ENCODE measurements around the gene GAA.

Gene GAA

DNA sequence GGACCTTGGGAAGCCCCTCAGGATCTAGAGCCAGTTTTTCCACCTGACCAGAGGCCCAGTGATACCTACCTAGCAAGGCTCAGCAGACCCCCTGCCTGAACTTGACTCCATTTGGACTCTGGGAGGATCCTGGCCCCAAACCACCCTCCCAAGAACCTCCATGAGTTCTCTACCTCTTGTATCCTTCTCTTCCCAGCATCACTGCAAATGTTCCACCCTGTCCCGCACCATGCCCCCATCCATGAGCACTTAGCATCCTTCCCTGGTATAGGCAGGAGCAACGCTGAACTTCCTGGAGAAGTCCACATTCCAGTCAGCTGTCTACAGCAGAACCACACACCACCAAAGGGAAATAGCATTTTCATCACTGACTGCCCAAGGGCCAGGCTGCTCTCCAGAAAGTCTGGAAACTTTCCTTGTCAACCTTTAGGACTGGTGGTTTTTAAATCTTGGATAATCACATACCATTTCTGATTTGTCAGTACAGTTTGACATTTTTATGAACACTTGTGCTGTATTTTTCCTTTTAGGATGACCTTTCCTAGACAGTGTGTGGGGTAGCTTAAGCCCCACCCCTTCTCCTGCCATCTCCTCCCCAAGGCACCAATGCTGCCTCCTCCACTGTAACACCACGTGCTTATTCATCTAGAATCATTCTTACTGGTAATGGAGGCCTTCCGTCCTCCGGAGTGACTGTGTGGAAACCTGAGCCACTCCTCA, 31.7 kb downstream of the GAA start:
- H3K4me3 ChIP-seq (ENCODE audit: low read depth, low read length), result no peak overlapping the region
- TF ChIP-seq, protein P1, sequence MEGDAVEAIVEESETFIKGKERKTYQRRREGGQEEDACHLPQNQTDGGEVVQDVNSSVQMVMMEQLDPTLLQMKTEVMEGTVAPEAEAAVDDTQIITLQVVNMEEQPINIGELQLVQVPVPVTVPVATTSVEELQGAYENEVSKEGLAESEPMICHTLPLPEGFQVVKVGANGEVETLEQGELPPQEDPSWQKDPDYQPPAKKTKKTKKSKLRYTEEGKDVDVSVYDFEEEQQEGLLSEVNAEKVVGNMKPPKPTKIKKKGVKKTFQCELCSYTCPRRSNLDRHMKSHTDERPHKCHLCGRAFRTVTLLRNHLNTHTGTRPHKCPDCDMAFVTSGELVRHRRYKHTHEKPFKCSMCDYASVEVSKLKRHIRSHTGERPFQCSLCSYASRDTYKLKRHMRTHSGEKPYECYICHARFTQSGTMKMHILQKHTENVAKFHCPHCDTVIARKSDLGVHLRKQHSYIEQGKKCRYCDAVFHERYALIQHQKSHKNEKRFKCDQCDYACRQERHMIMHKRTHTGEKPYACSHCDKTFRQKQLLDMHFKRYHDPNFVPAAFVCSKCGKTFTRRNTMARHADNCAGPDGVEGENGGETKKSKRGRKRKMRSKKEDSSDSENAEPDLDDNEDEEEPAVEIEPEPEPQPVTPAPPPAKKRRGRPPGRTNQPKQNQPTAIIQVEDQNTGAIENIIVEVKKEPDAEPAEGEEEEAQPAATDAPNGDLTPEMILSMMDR (IDR thresholded peaks at IDR 0.05; ENCODE audit: insufficient read depth, low read depth, low read length, missing control alignments), result no peak
- no peak for DNase-seq (ENCODE audit: low read depth)

DNA sequence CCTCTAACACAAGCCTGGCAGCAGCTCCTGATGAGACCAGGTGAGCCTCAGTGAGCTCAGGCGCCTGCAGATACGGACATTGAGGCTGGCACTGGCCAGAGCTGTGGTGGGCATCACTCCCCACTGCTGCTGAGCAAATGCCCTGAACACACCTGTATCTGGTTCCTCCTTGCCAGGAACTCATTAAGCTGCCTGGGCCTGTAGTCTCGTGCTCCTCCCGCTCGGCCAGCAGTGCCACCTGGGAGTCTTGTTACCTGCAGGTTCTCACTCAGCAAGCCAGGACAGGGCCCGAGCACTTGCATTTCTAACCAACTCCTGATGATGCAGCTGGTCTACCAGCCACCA, 32.2 kb downstream of the GAA start:
- DNase-seq (ENCODE audit: low read depth), result no peak
- H3K4me3 ChIP-seq (ENCODE audit: low read depth, low read length), result no peak overlapping the region
- TF ChIP-seq, protein P1 (IDR thresholded peaks at IDR 0.05; ENCODE audit: insufficient read depth, low read depth, low read length, missing control alignments), result no peak

DNA sequence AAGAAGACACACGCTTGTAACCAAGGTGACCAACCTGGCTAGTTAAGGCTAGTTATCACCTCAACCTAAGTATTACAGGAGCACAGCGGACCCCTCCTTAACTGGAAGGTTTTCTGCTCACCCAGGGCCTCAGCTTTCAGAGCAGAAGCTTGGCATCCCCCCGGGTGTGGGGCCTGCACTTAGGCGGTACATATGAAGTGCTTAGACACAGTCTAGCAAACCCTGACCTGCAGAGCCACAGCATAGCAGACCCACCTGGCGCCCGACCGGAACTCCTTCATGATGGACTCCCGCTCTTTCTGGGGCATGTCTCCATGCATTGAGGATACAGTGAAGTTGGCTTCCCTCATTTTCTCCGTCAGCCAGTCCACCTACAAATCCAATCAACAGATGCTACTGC, 35.8 kb downstream of the GAA start:
- H3K4me3 ChIP-seq (ENCODE audit: low read depth, low read length), result no peak overlapping the region
- TF ChIP-seq, protein P1 (IDR thresholded peaks at IDR 0.05; ENCODE audit: insufficient read depth, low read depth, low read length, missing control alignments), result no peak
- no peak for DNase-seq (ENCODE audit: low read depth)

DNA sequence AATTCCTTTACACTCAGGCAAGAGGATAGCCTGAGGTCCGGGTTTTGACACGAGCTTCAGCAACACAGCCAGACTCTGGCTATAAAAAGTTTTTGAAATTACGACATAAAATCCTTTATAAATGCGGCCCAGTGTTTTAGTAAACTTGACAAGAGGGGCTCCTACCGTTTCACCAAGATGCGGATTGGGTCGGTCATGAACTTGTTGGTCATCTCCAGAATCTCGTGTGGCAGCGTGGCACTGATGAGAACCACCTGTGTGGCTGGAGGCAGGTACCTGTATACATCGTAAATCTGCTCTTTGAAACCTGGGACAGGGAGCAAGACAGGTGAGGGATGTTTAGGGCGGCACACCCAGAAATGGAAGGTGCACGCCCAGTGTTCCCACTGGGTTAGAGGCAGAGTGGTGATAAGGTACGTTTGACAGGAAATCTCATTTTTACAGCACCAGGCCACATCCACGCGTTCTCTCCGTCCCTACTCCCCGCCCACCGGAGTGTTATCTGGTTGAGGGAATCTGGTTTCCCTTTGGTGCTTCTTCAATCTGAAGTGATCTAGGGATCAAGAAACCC, 37.6 kb downstream of the GAA start:
- no peak overlapping the region for H3K4me3 ChIP-seq (ENCODE audit: low read depth, low read length)

DNA sequence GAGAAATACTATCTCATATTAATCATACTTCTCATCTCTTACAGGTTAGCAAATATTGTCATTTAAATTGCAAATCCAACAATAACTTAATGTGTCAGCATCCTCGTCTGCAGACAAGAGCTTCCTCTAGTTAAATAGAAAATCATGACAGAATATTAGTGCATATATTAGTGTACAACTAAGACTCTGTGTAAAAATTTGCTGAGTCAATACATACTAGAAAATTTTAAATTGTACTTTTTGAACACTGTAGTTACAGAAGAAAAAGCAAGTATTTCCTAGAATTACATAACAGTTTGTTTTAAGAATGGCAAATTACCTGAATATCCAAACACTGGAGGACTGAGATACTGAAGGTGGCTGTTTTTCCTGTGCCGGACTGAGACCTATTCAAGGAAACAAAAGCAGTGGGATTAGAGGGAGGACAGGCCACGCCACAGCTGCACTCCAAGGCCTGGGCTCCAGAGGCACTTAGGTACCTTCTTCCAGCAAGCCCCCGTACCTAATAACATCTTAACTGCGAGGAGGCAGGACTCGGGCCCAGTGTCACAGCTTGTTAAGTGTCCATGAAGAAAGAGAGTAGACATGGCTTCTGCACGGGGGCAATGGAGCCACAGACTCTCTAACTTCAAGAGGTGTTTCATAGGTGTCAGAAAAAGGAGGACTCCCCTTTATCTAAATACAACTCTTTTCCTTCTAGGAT, 40.2 kb downstream of the GAA start:
- DNase-seq (ENCODE audit: low read depth), result no peak
- no peak overlapping the region for H3K4me3 ChIP-seq (ENCODE audit: low read depth, low read length)
- TF ChIP-seq, protein P1 (IDR thresholded peaks at IDR 0.05; ENCODE audit: insufficient read depth, low read depth, low read length, missing control alignments), result no peak

More for the DNA sequence above, 37.6 kb downstream of the GAA start:
- no peak for DNase-seq (ENCODE audit: low read depth)
- TF ChIP-seq, protein P1 (IDR thresholded peaks at IDR 0.05; ENCODE audit: insufficient read depth, low read depth, low read length, missing control alignments), result no peak

DNA sequence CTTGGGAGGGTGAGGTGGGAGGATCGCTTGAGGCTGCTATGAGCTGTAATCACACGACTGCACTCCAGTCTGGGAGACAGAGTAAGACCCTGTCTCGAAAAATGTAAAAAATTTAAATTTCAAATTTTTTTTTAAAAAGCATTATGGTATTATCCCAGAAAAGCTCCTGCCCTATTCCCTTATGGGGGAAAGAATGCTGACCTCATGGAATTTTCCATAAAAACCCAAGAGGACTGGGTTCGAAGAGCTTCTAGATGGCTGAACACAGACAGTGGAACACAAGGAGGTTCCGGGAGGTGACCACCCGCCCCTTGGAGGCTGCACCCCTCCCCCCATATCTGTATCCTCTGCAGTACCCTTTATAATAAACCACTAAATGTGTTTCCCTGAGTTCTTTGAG, 41.5 kb downstream of the GAA start:
- H3K4me3 ChIP-seq (ENCODE audit: low read depth, low read length), result no peak overlapping the region
- DNase-seq (ENCODE audit: low read depth), result no peak
- TF ChIP-seq, protein P1 (IDR thresholded peaks at IDR 0.05; ENCODE audit: insufficient read depth, low read depth, low read length, missing control alignments), result no peak
